ENCODE data around the gene FIZ1. TPM values are rescaled to one million over a fixed set of nuclear protein-coding genes. Genes with fewer than 3 reads are reported as not detected.

FIZ1 gene
- total RNA-seq, 1 donor from 2014 or later = 20.4 TPM

GRCh38 chr19:55641426-55642152 is 42.3 kb upstream of the FIZ1 start:
- H3K4me1 Mint-ChIP-seq = peaks cover 35% of the 10 kb centered on the region
- intact Hi-C loops (cut with micrococcal nuclease) = loop anchor here (5.0 kb wide), 1 partner anchor 524 kb away; the partner anchor contains the start of gene PPP1R12C
- H3K9me3 Mint-ChIP-seq = peaks cover 3% of the 10 kb centered on the region
- peaks cover 50% of the 10 kb centered on the region for H3K36me3 Mint-ChIP-seq (ENCODE audit: low read depth)
- H3K27ac Mint-ChIP-seq = peak overlapping the region; percentile 92
- no peaks in the 10 kb centered on the region for H3K27me3 Mint-ChIP-seq
- peak; percentile 73 for DNase-seq
- H3K4me3 Mint-ChIP-seq = peak overlapping the region; percentile 90

GRCh38 chr19:55640577-55641425 is 41.5 kb upstream of the FIZ1 start, which contains the start of gene ZNF580:
Gene ZNF580, plus strand, starts transcription at chr19:55641002. Its CDS starts 1,507 bp downstream, at chr19:55642509.
- peaks cover 3% of the 10 kb centered on the region for H3K9me3 Mint-ChIP-seq
- H3K27me3 Mint-ChIP-seq = no peaks in the 10 kb centered on the region
- peak; percentile 90 for DNase-seq
- intact Hi-C loops (cut with micrococcal nuclease) = loop anchor here (5.0 kb wide), 1 partner anchor 524 kb away; the partner anchor contains the start of gene PPP1R12C
- peaks cover 51% of the 10 kb centered on the region for H3K36me3 Mint-ChIP-seq (ENCODE audit: low read depth)
- peaks cover 43% of the 10 kb centered on the region for H3K4me1 Mint-ChIP-seq
- H3K4me3 Mint-ChIP-seq = peak within 1 kb of the TSS; percentile 90
- peak within 1 kb of the TSS; percentile 93 for H3K27ac Mint-ChIP-seq

- peaks cover 48% of the 10 kb centered on the region for H3K4me1 Mint-ChIP-seq
- intact Hi-C loops (cut with micrococcal nuclease) = loop anchor here (5.0 kb wide), 1 partner anchor 523 kb away; the partner anchor contains the start of gene PPP1R12C
- H3K27ac Mint-ChIP-seq = peak overlapping the region; percentile 93
- peak; percentile 90 for DNase-seq
- peak overlapping the region; percentile 90 for H3K4me3 Mint-ChIP-seq
- H3K9me3 Mint-ChIP-seq = peaks cover 3% of the 10 kb centered on the region
- no peaks in the 10 kb centered on the region for H3K27me3 Mint-ChIP-seq
- peaks cover 50% of the 10 kb centered on the region for H3K36me3 Mint-ChIP-seq (ENCODE audit: low read depth)
These were observed 40.8 kb upstream of the FIZ1 start for GRCh38 chr19:55640043-55640576.

GRCh38 chr19:55638864-55639359 is 39.6 kb upstream of the FIZ1 start:
- no peaks in the 10 kb centered on the region for H3K27me3 Mint-ChIP-seq
- peaks cover 48% of the 10 kb centered on the region for H3K36me3 Mint-ChIP-seq (ENCODE audit: low read depth)
- DNase-seq = peak; percentile 87
- peaks cover 3% of the 10 kb centered on the region for H3K9me3 Mint-ChIP-seq
- peak overlapping the region; percentile 61 for H3K4me3 Mint-ChIP-seq
- intact Hi-C loops (cut with micrococcal nuclease) = no loop called here
- H3K27ac Mint-ChIP-seq = peak overlapping the region; percentile 93
- H3K4me1 Mint-ChIP-seq = peaks cover 50% of the 10 kb centered on the region

GRCh38 chr19:55637534-55637933 is 38.2 kb upstream of the FIZ1 start:
- H3K9me3 Mint-ChIP-seq = peaks cover 3% of the 10 kb centered on the region
- H3K4me1 Mint-ChIP-seq = peaks cover 43% of the 10 kb centered on the region
- DNase-seq = no peak
- H3K27me3 Mint-ChIP-seq = no peaks in the 10 kb centered on the region
- H3K27ac Mint-ChIP-seq = peak overlapping the region; percentile 2
- H3K36me3 Mint-ChIP-seq (ENCODE audit: low read depth) = peaks cover 40% of the 10 kb centered on the region
- intact Hi-C loops (cut with micrococcal nuclease) = no loop called here
- peak overlapping the region; percentile 36 for H3K4me3 Mint-ChIP-seq

GRCh38 chr19:55636723-55637122 is 37.4 kb upstream of the FIZ1 start:
- no peak for DNase-seq
- peaks cover 48% of the 10 kb centered on the region for H3K4me1 Mint-ChIP-seq
- H3K36me3 Mint-ChIP-seq (ENCODE audit: low read depth) = peaks cover 37% of the 10 kb centered on the region
- no peaks in the 10 kb centered on the region for H3K27me3 Mint-ChIP-seq
- H3K9me3 Mint-ChIP-seq = peaks cover 3% of the 10 kb centered on the region
- peak overlapping the region; percentile 100 for H3K27ac Mint-ChIP-seq
- peak overlapping the region; percentile 100 for H3K4me3 Mint-ChIP-seq
- intact Hi-C loops (cut with micrococcal nuclease) = no loop called here

GRCh38 chr19:55635856-55636440 is 36.6 kb upstream of the FIZ1 start:
- Mint-ChIP-seq H3K36me3 (ENCODE audit: low read depth) (peaks cover 35% of the 10 kb centered on the region), H3K27ac (peak overlapping the region; percentile 100), H3K27me3 (peaks cover 3% of the 10 kb centered on the region), H3K9me3 (peaks cover 3% of the 10 kb centered on the region), H3K4me1 (peaks cover 52% of the 10 kb centered on the region), H3K4me3 (peak overlapping the region; percentile 100)
- DNase-seq = no peak
- intact Hi-C loops (cut with micrococcal nuclease) = loop anchor here (1.0 to 2.0 kb wide), 2 partner anchors 7 to 39 kb away; partner anchors contain the start of genes EPN1 and ZNF581

- peaks cover 33% of the 10 kb centered on the region for H3K36me3 Mint-ChIP-seq (ENCODE audit: low read depth)
- peaks cover 3% of the 10 kb centered on the region for H3K9me3 Mint-ChIP-seq
- peak overlapping the region; percentile 100 for H3K4me3 Mint-ChIP-seq
- peaks cover 49% of the 10 kb centered on the region for H3K4me1 Mint-ChIP-seq
- peak overlapping the region; percentile 100 for H3K27ac Mint-ChIP-seq
- peak; percentile 65 for DNase-seq
- intact Hi-C loops (cut with micrococcal nuclease) = loop anchor here (1.0 to 2.0 kb wide), 2 partner anchors 8 to 39 kb away; partner anchors contain the start of genes EPN1 and ZNF581
- peaks cover 3% of the 10 kb centered on the region for H3K27me3 Mint-ChIP-seq
These were observed 36.0 kb upstream of the FIZ1 start for GRCh38 chr19:55635334-55635717.

GRCh38 chr19:55633861-55634260 is 34.5 kb upstream of the FIZ1 start:
- peaks cover 6% of the 10 kb centered on the region for H3K27me3 Mint-ChIP-seq
- peaks cover 26% of the 10 kb centered on the region for H3K36me3 Mint-ChIP-seq (ENCODE audit: low read depth)
- peaks cover under 1% of the 10 kb centered on the region for H3K9me3 Mint-ChIP-seq
- H3K4me3 Mint-ChIP-seq = no peak overlapping the region
- peaks cover 44% of the 10 kb centered on the region for H3K4me1 Mint-ChIP-seq
- no peak overlapping the region for H3K27ac Mint-ChIP-seq
- DNase-seq = no peak
- intact Hi-C loops (cut with micrococcal nuclease) = loop anchor here (2.0 kb wide), 1 partner anchor 41 kb away; the partner anchor contains the start of gene EPN1

GRCh38 chr19:55632463-55632834 is 33.1 kb upstream of the FIZ1 start:
- intact Hi-C loops (cut with micrococcal nuclease) = loop anchor here (1.0 kb wide), 2 partner anchors 8 to 21 kb away; partner anchors contain the start of gene ZNF784
- H3K36me3 Mint-ChIP-seq (ENCODE audit: low read depth) = peaks cover 17% of the 10 kb centered on the region
- no peaks in the 10 kb centered on the region for H3K9me3 Mint-ChIP-seq
- H3K4me1 Mint-ChIP-seq = peaks cover 38% of the 10 kb centered on the region
- peak overlapping the region; percentile 3 for H3K27ac Mint-ChIP-seq
- H3K4me3 Mint-ChIP-seq = no peak overlapping the region
- peak; percentile 97 for DNase-seq
- H3K27me3 Mint-ChIP-seq = peaks cover 13% of the 10 kb centered on the region

- peaks cover 34% of the 10 kb centered on the region for H3K4me1 Mint-ChIP-seq
- peaks cover 14% of the 10 kb centered on the region for H3K27me3 Mint-ChIP-seq
- peak overlapping the region; percentile 84 for H3K27ac Mint-ChIP-seq
- DNase-seq = peak; percentile 92
- H3K9me3 Mint-ChIP-seq = no peaks in the 10 kb centered on the region
- peaks cover 1% of the 10 kb centered on the region for H3K36me3 Mint-ChIP-seq (ENCODE audit: low read depth)
- intact Hi-C loops (cut with micrococcal nuclease) = loop anchor here (10.0 kb wide), 1 partner anchor 1162 kb away; the partner anchor contains the start of gene LENG9
- H3K4me3 Mint-ChIP-seq = peak overlapping the region; percentile 75
These were observed 27.0 kb upstream of the FIZ1 start for GRCh38 chr19:55626350-55626749.

GRCh38 chr19:55625004-55625326 is 25.6 kb upstream of the FIZ1 start:
- Mint-ChIP-seq H3K27ac (peak overlapping the region; percentile 99), H3K27me3 (peaks cover 13% of the 10 kb centered on the region), H3K4me3 (peak overlapping the region; percentile 96), H3K36me3 (ENCODE audit: low read depth) (peaks cover 1% of the 10 kb centered on the region), H3K4me1 (peaks cover 43% of the 10 kb centered on the region), H3K9me3 (no peaks in the 10 kb centered on the region)
- intact Hi-C loops (cut with micrococcal nuclease) = loop anchor here (10.0 kb wide), 1 partner anchor 1160 kb away; the partner anchor contains the start of gene LENG9
- DNase-seq = no peak
